Panc1 (cell line): Measurements from ENCODE around the gene TFF3. TPM values are rescaled to one million over a fixed set of nuclear protein-coding genes. Genes with fewer than 3 reads are reported as not detected.

ENCODE experiments used
- ATAC-seq: fragments of 200-7000 bp; cut with Tn5 transposase; 2 replicates; pipeline ENCODE4 v1.9.1; 2020; ENCODE audit warnings: mild to moderate bottlenecking, moderate library complexity
- BruUV-seq: library from RNA; stranded (reverse); fragments of 400-500 nt; replicated peaks from 2 replicates; lab custom pipeline; 2021; lab: Mats Ljungman, UMichigan
- CTCF ChIA-PET: fragments of 300-600 bp; sonication (Branson Sonifier 250); formaldehyde crosslinking; loops from one replicate; lab custom pipeline; 2022; ENCODE audit warnings: antibody characterized with exemption; lab: Charles Lee
- POLR2A ChIA-PET: fragments of 300-600 bp; sonication (Branson Sonifier 250); formaldehyde crosslinking; loops from one replicate; lab custom pipeline; 2022; ENCODE audit warnings: antibody characterized with exemption; lab: Charles Lee
- DNase-seq: peaks from one replicate; pipeline ENCODE4 v3.0.0-alpha.2; 2010; ENCODE audit warnings: low read depth, low spot score
- H3K27ac ChIP-seq: 2 replicates; pipeline ENCODE4 v1.5.1; 2011; ENCODE audit warnings: mild to moderate bottlenecking, low read length, inconsistent platforms
- H3K27me3 ChIP-seq: fragments of 200-500 bp; sonication (Bioruptor generic); 2 replicates; pipeline ENCODE4 v1.6.0; 2014; ENCODE audit warnings: low read length, inconsistent platforms; ENCODE audit not compliant: control insufficient read depth, insufficient read depth
- H3K36me3 ChIP-seq: fragments of 200-500 bp; sonication (Bioruptor generic); 2 replicates; pipeline ENCODE4 v1.5.1; 2014; ENCODE audit warnings: inconsistent platforms, mild to moderate bottlenecking, low read length, moderate library complexity; ENCODE audit not compliant: control insufficient read depth, insufficient read depth
- H3K4me1 ChIP-seq: 2 replicates; pipeline ENCODE4 v1.5.1; 2011; ENCODE audit warnings: inconsistent platforms, mild to moderate bottlenecking, low read length, moderate library complexity; ENCODE audit not compliant: control insufficient read depth, insufficient read depth
- H3K4me3 ChIP-seq, 2 experiments: 2 replicates each; pipeline ENCODE4 v1.5.1; 2011 to 2012; ENCODE audit warnings: low read depth in 2 of 2, low read length in 2 of 2, mild to moderate bottlenecking in 2 of 2, inconsistent platforms in 1 of 2, moderate library complexity in 1 of 2
- H3K9me3 ChIP-seq: fragments of 200-500 bp; sonication (Bioruptor generic); 2 replicates; pipeline ENCODE4 v1.5.1; 2014; ENCODE audit warnings: low read depth, mild to moderate bottlenecking, inconsistent platforms, low read length, moderate library complexity; ENCODE audit not compliant: control insufficient read depth, insufficient read depth
- CTCF ChIP-seq: fragments of 450-650 bp; IDR thresholded peaks from 2 replicates; pipeline ENCODE4 v1.5.1; 2017; ENCODE audit warnings: mild to moderate bottlenecking
- POLR2AphosphoS5 ChIP-seq: IDR thresholded peaks from 2 replicates; pipeline ENCODE4 v1.6.1; 2012; ENCODE audit warnings: mild to moderate bottlenecking, low read depth, low read length, moderate library complexity
- REST ChIP-seq, 2 experiments: IDR thresholded peaks; 2 replicates each; pipeline ENCODE4 v1.6.1; 2011 to 2012; ENCODE audit warnings: low read depth in 2 of 2, control low read depth in 1 of 2, low read length in 1 of 2, mild to moderate bottlenecking in 1 of 2, moderate library complexity in 1 of 2; ENCODE audit not compliant: insufficient read depth in 1 of 2
- SIN3A ChIP-seq: IDR thresholded peaks from 2 replicates; pipeline ENCODE4 v1.6.1; 2012; ENCODE audit warnings: low read depth, mild to moderate bottlenecking, low read length, moderate library complexity, borderline replicate concordance; ENCODE audit not compliant: insufficient read depth
- TCF7L2 ChIP-seq: IDR thresholded peaks from 2 replicates; pipeline ENCODE4 v1.6.1; 2011; ENCODE audit warnings: mild to moderate bottlenecking, low read depth, low read length, inconsistent platforms
- in situ Hi-C: cut with HindIII; loops from 2 replicates; pipeline ENCODE4 v1.10.0; 2016; ENCODE audit warnings: low sequenced_read_pairs, low pct_unique_long_range_greater_than_20kb
- intact Hi-C: fragments of 100-400 bp; cut with micrococcal nuclease; formaldehyde crosslinking; loops from one replicate; pipeline ENCODE4 v1.10.0; 2022; ENCODE audit not compliant: unreplicated experiment
- total RNA-seq: library from RNA; stranded (reverse); gene quantifications from one replicate; pipeline ENCODE4 v1.2.1, GENCODE V29; 2021; ENCODE audit not compliant: unreplicated experiment

The TFF3 gene
- total RNA-seq, 1 experiment from 2014 or later, result 8.9 TPM

GRCh38 chr21:42307106-42307505, 8.1 kb downstream of the TFF3 start:
- Histone ChIP-seq H3K4me3 (no peak overlapping the region), H3K36me3 (no peaks in the 10 kb centered on the region), H3K27ac (no peak overlapping the region), H3K9me3 (no peaks in the 10 kb centered on the region), H3K4me1 (peaks cover 10% of the 10 kb centered on the region), H3K27me3 (no peaks in the 10 kb centered on the region)
- ChIA-PET POLR2A (no interaction called here), CTCF (no interaction called here)
- ATAC-seq, result no peak
- DNase-seq, result no peak
- no TSS peak for BruUV-seq
- TF ChIP-seq REST (IDR thresholded peaks at IDR 0.05; ENCODE audit: insufficient read depth in 1 of 2, low read depth in 2 of 2, low read length in 1 of 2) (no peak), SIN3A (no peak), CTCF (no peak), TCF7L2 (no peak), POLR2AphosphoS5 (no peak)
- in situ Hi-C loops, result no loop called here
- intact Hi-C loops, result loop anchor here (2.0 kb wide), 1 partner anchor 144 kb away; no protein-coding TSS in a partner anchor

- Histone ChIP-seq H3K9me3 (no peaks in the 10 kb centered on the region), H3K27me3 (no peaks in the 10 kb centered on the region), H3K4me3 (no peak overlapping the region), H3K4me1 (peaks cover 5% of the 10 kb centered on the region), H3K27ac (no peak overlapping the region), H3K36me3 (no peaks in the 10 kb centered on the region)
- in situ Hi-C loops (no loop called here), intact Hi-C loops (loop anchor here (2.0 kb wide), 1 partner anchor 144 kb away; no protein-coding TSS in a partner anchor)
- ATAC-seq (no peak), DNase-seq (no peak)
- ChIA-PET CTCF (no interaction called here), POLR2A (no interaction called here)
- TF ChIP-seq TCF7L2, result no peak
- TF ChIP-seq POLR2AphosphoS5, result no peak
- no peak for TF ChIP-seq CTCF
- no peak for TF ChIP-seq SIN3A
- TF ChIP-seq REST (IDR thresholded peaks at IDR 0.05; ENCODE audit: insufficient read depth in 1 of 2, low read depth in 2 of 2, low read length in 1 of 2), result no peak
- BruUV-seq, result no TSS peak
Observed at GRCh38 chr21:42306366-42307035, 8.7 kb downstream of the TFF3 start.
